Thyroid gland (tissue), 4 donors: Measurements from ENCODE around the gene FYN.

Source experiments
- POLR2A ChIP-seq, 2 donors: fragments of 450-650 bp; IDR thresholded peaks; one replicate each; pipeline ENCODE4 v1.6.1; 2017; ENCODE audit warnings: antibody characterized with exemption in 2 of 2, mild to moderate bottlenecking in 2 of 2, moderate library complexity in 1 of 2
- TF ChIP-seq, protein P1 (sequence below), 6 experiments: fragments of 200-600 bp in 3 of 6; fragments of 450-650 bp in 3 of 6; sonication (generic) in 3 of 6; IDR thresholded peaks; one replicate each; pipeline ENCODE4 v1.5.1; 2016 to 2019; ENCODE audit warnings: antibody characterized with exemption in 6 of 6, mild to moderate bottlenecking in 2 of 6, inconsistent platforms in 1 of 6, moderate library complexity in 1 of 6

DNA sequence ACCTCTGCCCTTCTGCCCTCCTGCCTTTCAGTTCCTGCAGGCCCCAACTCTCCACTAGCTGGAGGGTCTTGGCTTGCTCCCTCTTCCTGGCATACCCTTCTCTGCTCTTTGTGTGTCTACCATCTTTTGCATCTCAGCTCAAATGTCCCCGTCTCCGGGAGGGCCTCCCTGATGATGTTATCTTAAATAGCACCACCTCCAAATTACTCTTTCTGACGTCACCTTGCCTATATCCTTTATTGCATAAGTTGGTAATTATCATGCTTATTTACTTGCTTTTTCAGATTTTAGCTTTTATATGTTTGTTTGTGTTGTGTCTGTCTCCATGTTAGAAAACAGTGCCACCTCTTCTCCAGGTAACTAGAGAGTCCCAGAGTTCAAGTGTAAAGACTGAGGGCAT, 36.0 kb upstream of the FYN start:
- TF ChIP-seq, protein P1, sequence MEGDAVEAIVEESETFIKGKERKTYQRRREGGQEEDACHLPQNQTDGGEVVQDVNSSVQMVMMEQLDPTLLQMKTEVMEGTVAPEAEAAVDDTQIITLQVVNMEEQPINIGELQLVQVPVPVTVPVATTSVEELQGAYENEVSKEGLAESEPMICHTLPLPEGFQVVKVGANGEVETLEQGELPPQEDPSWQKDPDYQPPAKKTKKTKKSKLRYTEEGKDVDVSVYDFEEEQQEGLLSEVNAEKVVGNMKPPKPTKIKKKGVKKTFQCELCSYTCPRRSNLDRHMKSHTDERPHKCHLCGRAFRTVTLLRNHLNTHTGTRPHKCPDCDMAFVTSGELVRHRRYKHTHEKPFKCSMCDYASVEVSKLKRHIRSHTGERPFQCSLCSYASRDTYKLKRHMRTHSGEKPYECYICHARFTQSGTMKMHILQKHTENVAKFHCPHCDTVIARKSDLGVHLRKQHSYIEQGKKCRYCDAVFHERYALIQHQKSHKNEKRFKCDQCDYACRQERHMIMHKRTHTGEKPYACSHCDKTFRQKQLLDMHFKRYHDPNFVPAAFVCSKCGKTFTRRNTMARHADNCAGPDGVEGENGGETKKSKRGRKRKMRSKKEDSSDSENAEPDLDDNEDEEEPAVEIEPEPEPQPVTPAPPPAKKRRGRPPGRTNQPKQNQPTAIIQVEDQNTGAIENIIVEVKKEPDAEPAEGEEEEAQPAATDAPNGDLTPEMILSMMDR (IDR thresholded peaks at IDR 0.05): no peak
- no peak for TF ChIP-seq POLR2A (IDR thresholded peaks at IDR 0.05)
